ENCODE results near the gene METAP1.
"Not testable (repeated sequence)": the region's sequence is repeated elsewhere in the genome, so short reads cannot be mapped to it uniquely, and the experiment has no call there.

The METAP1 gene

GRCh38 chr4:99102634-99103033, 107.1 kb downstream of the METAP1 start:
- no peak for DNase-seq

GRCh38 chr4:99103166-99103565, 107.6 kb downstream of the METAP1 start:
- no peak for DNase-seq

- no peak for DNase-seq
Observed at GRCh38 chr4:99104153-99104552, 108.6 kb downstream of the METAP1 start.

- not testable (repeated sequence) for DNase-seq
Observed at GRCh38 chr4:99109286-99109685, 113.8 kb downstream of the METAP1 start.

Data from NCI-H2029 (cell line).